IPS-18a (cell line): ENCODE measurements around the gene SNCG.
"Not testable (repeated sequence)": the region's sequence is repeated elsewhere in the genome, so short reads cannot be mapped to it uniquely, and the experiment has no call there.

Experiments
- H3K27ac ChIP-seq: one replicate; pipeline ENCODE4 v1.5.1; 2013; ENCODE audit warnings: low read length
- H3K27me3 ChIP-seq: one replicate; pipeline ENCODE4 v1.6.1; 2013; ENCODE audit warnings: mild to moderate bottlenecking, low read length; ENCODE audit not compliant: control insufficient read depth, insufficient read depth
- H3K36me3 ChIP-seq: one replicate; pipeline ENCODE4 v1.6.1; 2013; ENCODE audit warnings: low read depth, low read length; ENCODE audit not compliant: control insufficient read depth
- H3K4me1 ChIP-seq: one replicate; pipeline ENCODE4 v1.6.1; 2013; ENCODE audit warnings: low read depth, low read length; ENCODE audit not compliant: control insufficient read depth
- H3K4me3 ChIP-seq: one replicate; pipeline ENCODE4 v1.5.1; 2013; ENCODE audit warnings: low read length
- H3K9ac ChIP-seq: one replicate; pipeline ENCODE4 v1.6.1; 2013; ENCODE audit warnings: mild to moderate bottlenecking, low read length, moderate library complexity
- H3K9me3 ChIP-seq: one replicate; pipeline ENCODE4 v1.6.1; 2013; ENCODE audit warnings: low read depth, low read length; ENCODE audit not compliant: control insufficient read depth

Gene SNCG

DNA sequence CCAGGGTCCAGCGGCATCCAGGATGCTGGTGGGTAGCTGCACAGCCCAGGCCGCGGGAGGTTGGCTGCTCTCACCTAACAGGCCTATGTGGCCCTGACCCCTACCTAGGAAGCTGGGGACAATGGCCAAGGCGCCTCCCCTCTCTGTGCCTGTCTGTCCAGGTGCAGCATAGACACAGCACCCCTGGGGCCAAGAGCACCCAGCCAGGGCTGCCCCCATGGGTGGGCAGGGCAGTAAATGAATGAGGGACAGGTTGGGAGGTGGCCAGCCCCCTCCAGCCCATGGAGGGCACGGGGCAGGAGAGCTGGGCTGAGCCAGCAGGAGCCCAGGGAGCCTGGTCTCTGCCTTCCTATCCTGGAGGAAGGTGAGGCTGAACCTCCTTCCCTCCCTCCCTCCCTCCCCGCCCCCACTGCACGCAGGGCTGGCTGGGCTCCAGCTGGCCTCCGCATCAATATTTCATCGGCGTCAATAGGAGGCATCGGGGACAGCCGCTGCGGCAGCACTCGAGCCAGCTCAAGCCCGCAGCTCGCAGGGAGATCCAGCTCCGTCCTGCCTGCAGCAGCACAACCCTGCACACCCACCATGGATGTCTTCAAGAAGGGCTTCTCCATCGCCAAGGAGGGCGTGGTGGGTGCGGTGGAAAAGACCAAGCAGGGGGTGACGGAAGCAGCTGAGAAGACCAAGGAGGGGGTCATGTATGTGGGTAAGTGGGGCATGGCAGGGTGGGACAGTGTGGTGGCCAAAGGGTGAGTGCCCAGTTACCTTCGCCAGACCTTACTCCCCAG is at the start of gene SNCG:
Gene SNCG (plus strand): TSS at position 484 of the 785 bp plus-strand sequence. CDS start 99 bp downstream, at position 583.
- peaks cover 36% of the 10 kb centered on the region for H3K4me1 ChIP-seq
- no peak within 1 kb of the TSS for H3K4me3 ChIP-seq
- H3K9me3 ChIP-seq: no peaks in the 10 kb centered on the region
- no peak within 1 kb of the TSS for H3K27ac ChIP-seq
- H3K36me3 ChIP-seq: no peaks in the 10 kb centered on the region
- H3K27me3 ChIP-seq: no peaks in the 10 kb centered on the region
- H3K9ac ChIP-seq: no peak within 1 kb of the TSS

GRCh38 chr10:86914734-86915133 is 43.7 kb upstream of the SNCG start:
- no peak overlapping the region for H3K27ac ChIP-seq
- H3K36me3 ChIP-seq: peaks cover 68% of the 10 kb centered on the region
- H3K9ac ChIP-seq: no peak overlapping the region
- H3K4me1 ChIP-seq: no peaks in the 10 kb centered on the region
- H3K27me3 ChIP-seq: no peaks in the 10 kb centered on the region
- H3K4me3 ChIP-seq: no peak overlapping the region
- H3K9me3 ChIP-seq: no peaks in the 10 kb centered on the region

GRCh38 chr10:86918022-86918471 is 40.4 kb upstream of the SNCG start:
- Histone ChIP-seq H3K36me3 (peaks cover 82% of the 10 kb centered on the region), H3K9me3 (no peaks in the 10 kb centered on the region), H3K27me3 (no peaks in the 10 kb centered on the region), H3K9ac (no peak overlapping the region), H3K4me3 (no peak overlapping the region), H3K4me1 (no peaks in the 10 kb centered on the region), H3K27ac (no peak overlapping the region)

GRCh38 chr10:86922553-86922961 is 35.8 kb upstream of the SNCG start:
- Histone ChIP-seq H3K27me3 (no peaks in the 10 kb centered on the region), H3K4me1 (no peaks in the 10 kb centered on the region), H3K36me3 (peaks cover 61% of the 10 kb centered on the region), H3K9ac (no peak overlapping the region), H3K27ac (no peak overlapping the region), H3K9me3 (no peaks in the 10 kb centered on the region), H3K4me3 (no peak overlapping the region)

- Histone ChIP-seq H3K4me1 (no peaks in the 10 kb centered on the region), H3K36me3 (peaks cover 34% of the 10 kb centered on the region)
These were observed 28.7 kb upstream of the SNCG start for GRCh38 chr10:86929468-86930380.

GRCh38 chr10:86931872-86932271 is 26.5 kb upstream of the SNCG start:
- Histone ChIP-seq H3K4me3 (no peak overlapping the region), H3K4me1 (no peaks in the 10 kb centered on the region), H3K27ac (no peak overlapping the region), H3K27me3 (no peaks in the 10 kb centered on the region), H3K9me3 (no peaks in the 10 kb centered on the region), H3K36me3 (peaks cover 29% of the 10 kb centered on the region), H3K9ac (no peak overlapping the region)

More at GRCh38 chr10:86929468-86930380, 28.7 kb upstream of the SNCG start:
- H3K9me3 ChIP-seq: no peaks in the 10 kb centered on the region
- no peaks in the 10 kb centered on the region for H3K27me3 ChIP-seq
- H3K4me3 ChIP-seq: no peak overlapping the region
- H3K9ac ChIP-seq: no peak overlapping the region
- no peak overlapping the region for H3K27ac ChIP-seq

DNA sequence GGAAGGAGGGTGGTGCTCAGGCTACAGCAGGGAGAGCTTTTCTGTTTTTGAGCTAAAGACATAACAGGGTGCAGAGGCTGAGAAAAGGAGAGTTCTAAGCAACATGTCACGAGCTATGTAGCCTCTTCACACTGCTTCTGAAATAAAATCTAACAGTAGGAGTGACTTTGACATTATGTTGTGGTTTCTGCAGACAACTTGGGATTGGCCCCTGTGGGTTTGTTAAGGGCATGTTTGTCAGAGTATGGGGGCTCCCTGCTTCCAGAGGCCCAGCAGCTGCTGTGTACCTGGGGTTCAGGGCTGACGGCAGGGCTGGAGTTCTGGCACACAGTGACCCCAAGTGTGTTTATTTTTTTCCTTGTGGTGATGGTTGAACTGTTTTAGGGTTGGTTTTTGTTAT is 25.7 kb upstream of the SNCG start:
- no peaks in the 10 kb centered on the region for H3K4me1 ChIP-seq
- H3K27ac ChIP-seq: no peak overlapping the region
- H3K27me3 ChIP-seq: no peaks in the 10 kb centered on the region
- H3K9ac ChIP-seq: no peak overlapping the region
- peaks cover 24% of the 10 kb centered on the region for H3K36me3 ChIP-seq
- H3K9me3 ChIP-seq: no peaks in the 10 kb centered on the region
- H3K4me3 ChIP-seq: no peak overlapping the region

DNA sequence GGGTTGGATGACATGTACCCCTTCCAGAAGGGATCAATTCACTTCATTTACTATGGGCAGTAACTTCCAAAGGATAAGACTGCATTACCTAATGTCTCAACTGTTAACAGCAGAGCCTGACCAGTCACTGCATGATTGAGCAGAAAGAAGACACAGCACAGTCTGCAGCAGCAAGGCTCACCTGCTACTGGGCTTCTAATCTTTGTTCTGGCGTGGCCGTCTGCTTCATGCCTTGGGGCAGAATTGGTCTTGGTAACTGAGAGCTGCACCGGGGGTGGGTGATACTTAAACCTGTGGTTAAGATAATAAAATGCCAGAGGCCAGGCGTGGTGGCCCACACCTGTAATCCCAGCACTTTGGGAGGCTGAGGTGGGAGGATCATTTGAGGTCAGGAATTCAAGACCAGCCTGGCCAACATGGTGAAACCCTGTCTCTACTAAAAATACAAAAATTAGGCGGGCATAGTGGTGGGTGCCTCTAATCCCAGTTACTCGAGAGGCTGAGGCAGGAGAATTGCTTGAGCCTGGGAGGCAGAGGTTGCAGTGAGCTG is 24.2 kb upstream of the SNCG start:
- H3K27ac ChIP-seq, H3K4me3 ChIP-seq, H3K27me3 ChIP-seq, H3K9me3 ChIP-seq, H3K4me1 ChIP-seq, H3K9ac ChIP-seq: not testable (repeated sequence)
- peaks cover 16% of the 10 kb centered on the region for H3K36me3 ChIP-seq

GRCh38 chr10:86936661-86937501 is 21.5 kb upstream of the SNCG start:
- no peaks in the 10 kb centered on the region for H3K27me3 ChIP-seq
- no peak overlapping the region for H3K27ac ChIP-seq
- no peak overlapping the region for H3K9ac ChIP-seq
- H3K36me3 ChIP-seq: peaks cover under 1% of the 10 kb centered on the region
- no peaks in the 10 kb centered on the region for H3K9me3 ChIP-seq
- H3K4me3 ChIP-seq: no peak overlapping the region
- no peaks in the 10 kb centered on the region for H3K4me1 ChIP-seq

DNA sequence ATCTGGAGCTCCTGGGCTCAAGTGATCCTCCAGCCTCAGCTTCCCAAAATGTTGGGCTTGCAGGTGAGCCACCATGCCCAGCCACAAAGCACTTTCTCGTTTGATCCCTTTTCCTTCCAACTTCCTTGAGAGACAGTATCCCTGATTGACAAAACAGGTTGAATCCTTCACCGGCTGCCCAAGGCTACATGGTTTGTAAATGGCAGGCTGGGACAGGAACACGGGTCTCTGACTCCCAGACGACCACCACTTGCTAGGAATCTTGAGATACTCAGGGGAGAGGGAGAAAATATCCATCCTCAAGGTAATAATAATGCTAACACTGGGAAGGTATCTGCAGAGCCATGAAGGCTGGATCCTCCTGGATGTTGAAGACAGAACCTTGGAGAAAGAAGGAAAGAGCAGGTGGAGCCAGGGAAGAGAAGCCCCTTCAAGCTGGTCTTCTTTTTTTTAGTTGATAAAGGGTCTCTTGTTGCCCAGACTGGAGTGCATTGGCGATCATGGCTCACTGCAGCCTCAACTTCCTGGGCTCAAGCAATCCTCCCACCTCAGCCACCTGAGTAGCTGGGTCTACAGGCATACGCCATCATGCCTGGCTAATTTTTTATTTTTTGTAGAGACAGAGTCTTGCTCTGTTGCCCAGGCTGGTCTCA is 20.8 kb upstream of the SNCG start:
- H3K4me1 ChIP-seq: no peaks in the 10 kb centered on the region
- no peak overlapping the region for H3K27ac ChIP-seq
- H3K36me3 ChIP-seq: no peaks in the 10 kb centered on the region
- H3K9me3 ChIP-seq: no peaks in the 10 kb centered on the region
- no peak overlapping the region for H3K4me3 ChIP-seq
- no peaks in the 10 kb centered on the region for H3K27me3 ChIP-seq
- no peak overlapping the region for H3K9ac ChIP-seq
